ENCODE measurements around the gene CEP162. TPM values are rescaled to one million over a fixed set of nuclear protein-coding genes. Genes with fewer than 3 reads are reported as not detected.
"Not testable (repeated sequence)": the region's sequence is repeated elsewhere in the genome, so short reads cannot be mapped to it uniquely, and the experiment has no call there.

Gene CEP162
- polyA plus RNA-seq, 4 donors, result 15.2 to 20.4 (median 18.8) TPM

GRCh38 chr6:84089552-84089951 lies 137.9 kb downstream of the CEP162 start:
- DNase-seq (ENCODE audit: low read depth in 4 of 4, low spot score in 3 of 4), result no peak

GRCh38 chr6:84089081-84089480 lies 138.4 kb downstream of the CEP162 start:
- no peak for DNase-seq (ENCODE audit: low read depth in 4 of 4, low spot score in 3 of 4)

GRCh38 chr6:84086545-84087429 lies 140.7 kb downstream of the CEP162 start:
- no peak for DNase-seq (ENCODE audit: low read depth in 4 of 4, low spot score in 3 of 4)

- DNase-seq (ENCODE audit: low read depth in 4 of 4, low spot score in 3 of 4), result no peak
These were observed 141.4 kb downstream of the CEP162 start for GRCh38 chr6:84086056-84086455.

GRCh38 chr6:84084705-84085104 lies 142.7 kb downstream of the CEP162 start:
- not testable (repeated sequence) for DNase-seq (ENCODE audit: low read depth in 4 of 4, low spot score in 3 of 4)

GRCh38 chr6:84082689-84083265 lies 144.7 kb downstream of the CEP162 start:
- DNase-seq (ENCODE audit: low read depth in 4 of 4, low spot score in 3 of 4), result no peak

- DNase-seq (ENCODE audit: low read depth in 4 of 4, low spot score in 3 of 4), result no peak
These were observed 146.2 kb downstream of the CEP162 start for GRCh38 chr6:84081222-84081621.

GRCh38 chr6:84078335-84078734 lies 149.1 kb downstream of the CEP162 start:
- no peak for DNase-seq (ENCODE audit: low read depth in 4 of 4, low spot score in 3 of 4)

- no peak for DNase-seq (ENCODE audit: low read depth in 4 of 4, low spot score in 3 of 4)
These were observed 149.8 kb downstream of the CEP162 start for GRCh38 chr6:84077645-84078044.

- DNase-seq (ENCODE audit: low read depth in 4 of 4, low spot score in 3 of 4), result peak in 1 of 4 donors; percentile 24
These were observed 152.3 kb downstream of the CEP162 start for GRCh38 chr6:84074988-84075781.

Other genes with a start within 250 kb of the CEP162 start
- gene MRAP2, start 193.9 kb downstream of the CEP162 start, polyA plus RNA-seq (ENCODE audit: insufficient read length in 4 of 4), result 1 to 10 TPM; 2.7 to 4.3 (median 3.6) TPM